CD8-positive, alpha-beta memory T cell (primary cell): ENCODE results near the gene GUCY1A2. TPM values are rescaled to one million over a fixed set of nuclear protein-coding genes. Genes with fewer than 3 reads are reported as not detected.

Source experiments
- CTCF ChIA-PET: fragments of 350-600 bp; sonication (Branson Sonifier 250); formaldehyde crosslinking; loops from one replicate; lab custom pipeline; 2021; ENCODE audit warnings: antibody characterized with exemption; lab: Charles Lee
- POLR2A ChIA-PET: fragments of 350-600 bp; sonication (Branson Sonifier 250); formaldehyde crosslinking; loops from one replicate; lab custom pipeline; 2021; ENCODE audit warnings: antibody characterized with exemption; lab: Charles Lee
- DNase-seq, 5 donors: peaks; one replicate each; pipeline versions ENCODE4 v3.0.0 to v3.0.0-alpha.2; 2020 to 2022; ENCODE audit warnings: mixed read lengths in 1 of 5
- H3K27ac ChIP-seq: one replicate; pipeline ENCODE4 v1.7.0; 2013; ENCODE audit warnings: low read depth, mild to moderate bottlenecking, low read length, moderate library complexity
- H3K27me3 ChIP-seq: 2 replicates; pipeline ENCODE4 v1.7.0; 2013; ENCODE audit warnings: low read length, mild to moderate bottlenecking; ENCODE audit not compliant: insufficient read depth, poor library complexity, severe bottlenecking
- H3K36me3 ChIP-seq: 2 replicates; pipeline ENCODE4 v1.7.0; 2013; ENCODE audit warnings: mild to moderate bottlenecking, low read length, moderate library complexity; ENCODE audit not compliant: insufficient read depth
- H3K4me1 ChIP-seq: 2 replicates; pipeline ENCODE4 v1.7.0; 2013; ENCODE audit warnings: mild to moderate bottlenecking, low read length, moderate library complexity; ENCODE audit not compliant: insufficient read depth
- H3K4me3 ChIP-seq: 2 replicates; pipeline ENCODE4 v1.7.0; 2013; ENCODE audit warnings: mild to moderate bottlenecking, low read length
- H3K9me3 ChIP-seq: 2 replicates; pipeline ENCODE4 v1.7.0; 2013; ENCODE audit warnings: mild to moderate bottlenecking, low read length
- H3K27ac Mint-ChIP-seq, 8 donors: one replicate each; pipeline ENCODE4 v1.8.0; 2020 to 2021; ENCODE audit warnings: mixed read lengths in 8 of 8, mild to moderate bottlenecking in 6 of 8, inconsistent platforms in 3 of 8, moderate library complexity in 3 of 8
- H3K27me3 Mint-ChIP-seq, 2 donors: one replicate each; pipeline ENCODE4 v1.8.0; 2020 to 2021; ENCODE audit warnings: mixed read lengths in 2 of 2, mild to moderate bottlenecking in 1 of 2, moderate library complexity in 1 of 2
- H3K36me3 Mint-ChIP-seq, 3 donors: one replicate each; pipeline ENCODE4 v1.8.0; 2020 to 2021; ENCODE audit warnings: mixed read lengths in 3 of 3, inconsistent platforms in 1 of 3, mild to moderate bottlenecking in 1 of 3
- H3K4me1 Mint-ChIP-seq, 3 donors: one replicate each; pipeline ENCODE4 v1.8.0; 2020 to 2021; ENCODE audit warnings: mixed read lengths in 3 of 3, inconsistent platforms in 1 of 3, mild to moderate bottlenecking in 1 of 3
- H3K4me3 Mint-ChIP-seq, 7 donors: one replicate each; pipeline ENCODE4 v1.8.0; 2020 to 2021; ENCODE audit warnings: mixed read lengths in 7 of 7, mild to moderate bottlenecking in 6 of 7, moderate library complexity in 4 of 7, inconsistent platforms in 2 of 7
- H3K9me3 Mint-ChIP-seq, 5 donors: one replicate each; pipeline ENCODE4 v1.8.0; 2020 to 2022; ENCODE audit warnings: mixed read lengths in 5 of 5, mild to moderate bottlenecking in 3 of 5, moderate library complexity in 2 of 5, inconsistent platforms in 1 of 5
- polyA plus RNA-seq: library from polyadenylated mRNA; unstranded; fragments of 300-500 nt; fragmentation: Illumina TruSeq; gene quantifications from one replicate; pipeline ENCODE4 v1.2.3, GENCODE V29; 2021
- total RNA-seq, 2 experiments: library from RNA; stranded (reverse); gene quantifications; one replicate each; pipeline ENCODE4 v1.2.3, GENCODE V29; 2021

Gene GUCY1A2
- total and polyA plus RNA-seq, 3 experiments from 2014 or later = not detected

GRCh38 chr11:106875013-106875412 lies 143.3 kb downstream of the GUCY1A2 start:
- H3K4me1 ChIP-seq = no peaks in the 10 kb centered on the region
- Mint-ChIP-seq H3K27ac (no peak overlapping the region), H3K36me3 (no peaks in the 10 kb centered on the region), H3K9me3 (peaks cover 3 to 22% (median 7%) of the 10 kb centered on the region in 5 donors), H3K27me3 (no peaks in the 10 kb centered on the region), H3K4me1 (no peaks in the 10 kb centered on the region), H3K4me3 (no peak overlapping the region)
- no peaks in the 10 kb centered on the region for H3K27me3 ChIP-seq
- no peaks in the 10 kb centered on the region for H3K36me3 ChIP-seq
- DNase-seq = no peak
- H3K27ac ChIP-seq = no peak overlapping the region
- ChIA-PET CTCF (no interaction called here), POLR2A (no interaction called here)
- no peaks in the 10 kb centered on the region for H3K9me3 ChIP-seq
- H3K4me3 ChIP-seq = no peak overlapping the region

DNA sequence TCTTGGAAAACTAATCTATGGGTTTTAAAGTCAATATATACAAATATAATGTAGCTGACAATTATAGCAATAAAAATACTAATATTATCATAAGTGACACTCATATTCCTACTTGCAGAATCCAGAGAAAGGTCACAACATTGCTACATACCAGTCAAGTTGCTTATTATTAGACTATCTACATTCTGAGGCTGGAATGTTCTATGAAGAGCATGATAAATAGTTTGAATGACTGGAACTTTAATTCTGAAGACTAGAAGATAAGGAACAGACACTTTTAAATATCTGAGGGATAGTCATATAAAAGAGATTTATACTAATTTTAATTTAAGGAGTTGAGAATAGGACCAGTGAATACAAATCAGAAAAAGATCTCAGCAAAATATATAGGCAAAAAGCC lies 146.0 kb downstream of the GUCY1A2 start:
- Mint-ChIP-seq H3K4me1 (no peaks in the 10 kb centered on the region), H3K9me3 (peaks cover 4 to 13% (median 7%) of the 10 kb centered on the region in 5 donors), H3K27me3 (no peaks in the 10 kb centered on the region), H3K36me3 (no peaks in the 10 kb centered on the region), H3K4me3 (no peak overlapping the region), H3K27ac (no peak overlapping the region)
- no peak for DNase-seq
- CTCF ChIA-PET = no interaction called here
- H3K27ac ChIP-seq = no peak overlapping the region
- no peaks in the 10 kb centered on the region for H3K36me3 ChIP-seq
- H3K27me3 ChIP-seq = no peaks in the 10 kb centered on the region
- POLR2A ChIA-PET = no interaction called here
- H3K4me1 ChIP-seq = no peaks in the 10 kb centered on the region
- H3K4me3 ChIP-seq = no peak overlapping the region
- H3K9me3 ChIP-seq = no peaks in the 10 kb centered on the region

- H3K27ac ChIP-seq = no peak overlapping the region
- POLR2A ChIA-PET = no interaction called here
- H3K4me1 ChIP-seq = no peaks in the 10 kb centered on the region
- H3K27me3 ChIP-seq = no peaks in the 10 kb centered on the region
- H3K36me3 Mint-ChIP-seq = no peaks in the 10 kb centered on the region
- H3K4me3 ChIP-seq = no peak overlapping the region
- no peaks in the 10 kb centered on the region for H3K4me1 Mint-ChIP-seq
- H3K4me3 Mint-ChIP-seq = no peak overlapping the region
- CTCF ChIA-PET = no interaction called here
- no peaks in the 10 kb centered on the region for H3K9me3 ChIP-seq
- DNase-seq = no peak
- peaks cover 2 to 25% (median 12%) of the 10 kb centered on the region in 5 donors for H3K9me3 Mint-ChIP-seq
- H3K27ac Mint-ChIP-seq = no peak overlapping the region
- no peaks in the 10 kb centered on the region for H3K27me3 Mint-ChIP-seq
- H3K36me3 ChIP-seq = no peaks in the 10 kb centered on the region
Measured at GRCh38 chr11:106858200-106858599, 160.1 kb downstream of the GUCY1A2 start.

DNA sequence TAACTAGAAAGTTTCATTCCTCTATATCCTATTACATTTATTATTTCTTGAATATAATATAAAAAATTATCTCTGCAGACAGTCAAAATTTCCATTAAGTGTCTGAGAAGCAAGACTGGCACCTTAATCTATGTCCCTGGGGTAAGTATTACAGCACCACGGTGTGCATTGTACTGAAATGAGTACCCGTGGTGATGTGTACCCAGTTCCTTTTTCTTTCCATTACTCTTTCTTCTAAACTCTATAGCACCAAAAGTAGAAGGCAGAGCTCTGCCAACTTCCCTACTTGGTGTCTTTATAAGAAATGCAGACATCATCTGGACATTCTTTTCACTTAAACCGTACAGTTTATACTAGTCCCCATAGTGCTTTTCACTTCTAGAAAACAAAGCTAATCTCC lies 161.7 kb downstream of the GUCY1A2 start:
- no peak overlapping the region for H3K27ac Mint-ChIP-seq
- H3K9me3 Mint-ChIP-seq = peaks cover 0 to 39% (median 18%) of the 10 kb centered on the region in 5 donors
- no peaks in the 10 kb centered on the region for H3K4me1 Mint-ChIP-seq
- H3K4me3 Mint-ChIP-seq = no peak overlapping the region
- CTCF ChIA-PET = interaction anchor here (0.6 kb wide), 1 partner anchor 26 kb away, joined by 3 read pairs; no protein-coding TSS in a partner anchor
- H3K27me3 ChIP-seq = no peaks in the 10 kb centered on the region
- POLR2A ChIA-PET = no interaction called here
- H3K4me1 ChIP-seq = no peaks in the 10 kb centered on the region
- no peaks in the 10 kb centered on the region for H3K9me3 ChIP-seq
- DNase-seq = no peak
- no peaks in the 10 kb centered on the region for H3K36me3 ChIP-seq
- no peak overlapping the region for H3K4me3 ChIP-seq
- H3K27me3 Mint-ChIP-seq = no peaks in the 10 kb centered on the region
- H3K27ac ChIP-seq = no peak overlapping the region
- H3K36me3 Mint-ChIP-seq = no peaks in the 10 kb centered on the region

DNA sequence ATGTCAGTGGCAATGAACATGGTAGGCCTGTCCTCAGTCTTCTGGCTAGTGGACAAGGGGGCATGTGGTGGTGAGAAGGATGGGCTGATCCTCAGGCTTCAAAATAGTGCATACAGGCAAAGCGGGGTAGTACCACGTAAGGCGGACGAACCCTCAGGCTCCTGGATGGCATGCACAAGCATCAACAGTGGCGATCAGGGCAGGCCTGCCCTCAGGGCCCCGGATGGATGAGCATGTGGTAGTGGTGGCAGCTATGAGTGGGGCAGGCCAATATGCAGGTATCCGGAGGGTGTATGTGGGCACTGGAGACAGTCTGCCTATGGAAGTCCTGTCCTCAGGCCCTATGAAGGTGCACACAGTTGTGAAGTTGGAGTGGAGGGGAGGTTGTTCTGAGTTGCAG lies 163.8 kb downstream of the GUCY1A2 start:
- H3K4me3 ChIP-seq = no peak overlapping the region
- ChIA-PET POLR2A (no interaction called here), CTCF (no interaction called here)

GRCh38 chr11:106853850-106854401 lies 164.3 kb downstream of the GUCY1A2 start:
- CTCF ChIA-PET = no interaction called here
- Histone ChIP-seq H3K27me3 (no peaks in the 10 kb centered on the region), H3K27ac (no peak overlapping the region), H3K4me1 (no peaks in the 10 kb centered on the region), H3K36me3 (no peaks in the 10 kb centered on the region), H3K9me3 (no peaks in the 10 kb centered on the region), H3K4me3 (no peak overlapping the region)
- DNase-seq = no peak
- H3K9me3 Mint-ChIP-seq = peaks cover 0 to 37% (median 18%) of the 10 kb centered on the region in 5 donors
- no peak overlapping the region for H3K27ac Mint-ChIP-seq
- POLR2A ChIA-PET = no interaction called here
- no peaks in the 10 kb centered on the region for H3K36me3 Mint-ChIP-seq
- no peaks in the 10 kb centered on the region for H3K4me1 Mint-ChIP-seq
- H3K4me3 Mint-ChIP-seq = no peak overlapping the region
- H3K27me3 Mint-ChIP-seq = no peaks in the 10 kb centered on the region

More for the DNA sequence above, 163.8 kb downstream of the GUCY1A2 start:
- Mint-ChIP-seq H3K27me3 (no peaks in the 10 kb centered on the region), H3K9me3 (peaks cover 0 to 36% (median 18%) of the 10 kb centered on the region in 5 donors), H3K27ac (no peak overlapping the region), H3K4me1 (no peaks in the 10 kb centered on the region), H3K4me3 (no peak overlapping the region), H3K36me3 (no peaks in the 10 kb centered on the region)
- peak in 1 of 5 donors; percentile 38 for DNase-seq
- Histone ChIP-seq H3K27me3 (no peaks in the 10 kb centered on the region), H3K27ac (no peak overlapping the region), H3K36me3 (no peaks in the 10 kb centered on the region), H3K9me3 (no peaks in the 10 kb centered on the region), H3K4me1 (no peaks in the 10 kb centered on the region)

DNA sequence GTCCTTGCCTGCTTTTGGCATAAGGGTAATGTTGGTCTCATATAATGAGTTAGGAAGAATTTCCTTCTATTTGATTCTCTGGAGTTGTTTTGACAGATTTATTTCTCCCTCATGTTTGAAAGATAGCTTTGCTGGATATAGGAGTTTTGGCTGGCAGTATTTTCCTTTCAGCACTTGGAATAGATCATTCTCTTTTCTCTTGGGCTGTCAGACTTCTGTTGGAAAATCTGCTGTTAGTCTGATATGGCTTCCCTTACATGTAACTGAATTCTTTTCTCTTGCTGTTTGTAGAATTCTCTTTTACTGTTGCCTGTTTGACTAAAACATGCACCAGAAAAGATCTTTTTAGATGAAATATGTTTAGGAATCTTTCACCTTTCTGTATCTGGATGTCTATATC lies 165.5 kb downstream of the GUCY1A2 start:
- Histone ChIP-seq H3K4me3 (no peak overlapping the region), H3K27me3 (no peaks in the 10 kb centered on the region), H3K9me3 (no peaks in the 10 kb centered on the region), H3K27ac (no peak overlapping the region), H3K36me3 (no peaks in the 10 kb centered on the region), H3K4me1 (no peaks in the 10 kb centered on the region)
- H3K27me3 Mint-ChIP-seq = no peaks in the 10 kb centered on the region
- H3K36me3 Mint-ChIP-seq = no peaks in the 10 kb centered on the region
- no peak overlapping the region for H3K27ac Mint-ChIP-seq
- peaks cover 0 to 36% (median 18%) of the 10 kb centered on the region in 5 donors for H3K9me3 Mint-ChIP-seq
- POLR2A ChIA-PET = no interaction called here
- no peaks in the 10 kb centered on the region for H3K4me1 Mint-ChIP-seq
- CTCF ChIA-PET = no interaction called here
- H3K4me3 Mint-ChIP-seq = no peak overlapping the region
- DNase-seq = no peak

DNA sequence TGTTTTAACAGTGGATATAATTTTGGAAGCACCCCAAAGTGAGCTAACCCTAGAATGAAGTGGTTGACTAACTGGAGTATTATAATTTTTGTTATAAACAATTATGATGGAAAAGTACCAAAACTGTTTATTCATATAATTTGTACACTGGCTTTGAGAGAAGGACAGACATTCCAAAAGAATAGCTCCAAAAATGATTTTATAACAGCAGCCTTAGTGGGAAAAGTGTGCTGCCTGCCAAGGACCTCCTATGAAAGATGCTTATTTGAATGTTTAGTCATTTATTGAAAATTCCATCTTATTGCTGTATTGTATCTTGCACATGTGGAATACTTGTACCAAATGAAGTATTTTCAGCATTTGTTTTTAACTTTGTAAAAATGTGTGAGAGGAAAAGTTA lies 169.8 kb downstream of the GUCY1A2 start:
- Histone ChIP-seq H3K4me3 (no peak overlapping the region), H3K9me3 (no peaks in the 10 kb centered on the region), H3K4me1 (no peaks in the 10 kb centered on the region), H3K27ac (no peak overlapping the region), H3K27me3 (no peaks in the 10 kb centered on the region), H3K36me3 (no peaks in the 10 kb centered on the region)
- no peaks in the 10 kb centered on the region for H3K4me1 Mint-ChIP-seq
- H3K27ac Mint-ChIP-seq = no peak overlapping the region
- H3K4me3 Mint-ChIP-seq = no peak overlapping the region
- no peak for DNase-seq
- H3K36me3 Mint-ChIP-seq = no peaks in the 10 kb centered on the region
- H3K9me3 Mint-ChIP-seq = peaks cover 3 to 38% (median 8%) of the 10 kb centered on the region in 5 donors
- no peaks in the 10 kb centered on the region for H3K27me3 Mint-ChIP-seq
- CTCF ChIA-PET = no interaction called here
- POLR2A ChIA-PET = no interaction called here
